Measurements from ENCODE around the gene NRXN3. TPM values are rescaled to one million over a fixed set of nuclear protein-coding genes. Genes with fewer than 3 reads are reported as not detected.

Gene NRXN3
- total and polyA plus RNA-seq, 2 experiments from 2014 or later = 5.7 to 7.1 TPM

DNA sequence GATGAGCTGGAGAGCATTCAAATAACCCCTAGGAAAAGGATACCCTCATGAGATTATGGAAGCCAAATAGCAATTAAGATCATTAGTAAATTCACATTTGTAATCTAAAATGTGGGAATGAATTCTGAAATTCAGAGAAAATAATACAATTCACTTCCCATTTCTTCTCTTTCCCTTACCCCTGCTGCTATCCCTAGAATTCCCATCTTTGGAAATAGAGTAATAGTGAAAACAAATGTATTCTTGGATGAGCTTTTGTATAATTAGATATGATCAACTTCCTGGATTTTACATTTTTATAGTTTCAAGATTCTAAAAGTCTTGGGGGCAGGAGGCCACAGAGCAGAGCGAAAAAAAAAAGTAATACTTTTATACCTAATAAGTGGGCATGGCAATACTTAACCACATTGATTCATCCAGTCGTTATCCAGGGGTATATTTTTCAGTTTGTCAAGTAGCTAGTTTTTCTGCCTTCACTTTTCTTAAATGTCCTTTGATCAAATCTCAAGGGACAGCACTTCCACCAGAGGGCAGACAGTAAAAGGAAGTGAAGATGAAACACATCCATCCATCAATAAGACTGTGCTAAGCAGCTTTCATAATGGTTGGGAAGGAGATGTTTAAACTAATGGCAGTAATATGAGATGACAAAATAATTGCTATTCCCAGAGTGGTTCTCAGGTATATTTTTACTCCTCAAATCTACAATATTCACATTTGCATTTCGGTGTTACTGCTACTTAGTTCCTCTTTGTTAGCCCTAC, 1639.9 kb downstream of the NRXN3 start:
- no peaks in the 10 kb centered on the region for H3K9me3 ChIP-seq (ENCODE audit: low read depth)
- H4K20me1 ChIP-seq (ENCODE audit: insufficient read depth, poor library complexity, severe bottlenecking) = no peaks in the 10 kb centered on the region
- H3K36me3 ChIP-seq (replicated peaks; ENCODE audit: insufficient read depth, low read depth) = no peaks in the 10 kb centered on the region
- no peak overlapping the region for H2AFZ ChIP-seq
- WGBS (ENCODE audit: low lambda C conversion rate, missing lambda C conversion rate) = 72% methylated on average over 3 of the region's 3 CpGs
- no peaks in the 10 kb centered on the region for H3K79me2 ChIP-seq
- no peak overlapping the region for H3K4me3 ChIP-seq
- H3K9me2 ChIP-seq (replicated peaks; ENCODE audit: insufficient read depth) = no peaks in the 10 kb centered on the region
- H3K4me1 ChIP-seq (ENCODE audit: insufficient read depth) = no peaks in the 10 kb centered on the region
- no peak overlapping the region for H3K4me2 ChIP-seq
- TF ChIP-seq EZH2 (IDR thresholded peaks at IDR 0.05; ENCODE audit: borderline replicate concordance) (no peak), EZH2phosphoT487 (IDR thresholded peaks at IDR 0.05; ENCODE audit: low read depth, severe bottlenecking, unreplicated experiment) (no peak), CTCF (IDR thresholded peaks at IDR 0.05; ENCODE audit: poor library complexity) (peak; percentile 47)
- H3K27ac ChIP-seq = no peak overlapping the region
- H3K27me3 ChIP-seq = no peaks in the 10 kb centered on the region
- peak; percentile 23 for DNase-seq (ENCODE audit: low spot score)

- Histone ChIP-seq H3K9me3 (ENCODE audit: low read depth) (no peaks in the 10 kb centered on the region), H3K27me3 (no peaks in the 10 kb centered on the region), H3K4me3 (no peak overlapping the region), H3K27ac (no peak overlapping the region), H3K4me2 (no peak overlapping the region), H3K9me2 (replicated peaks; ENCODE audit: insufficient read depth) (no peaks in the 10 kb centered on the region), H3K4me1 (ENCODE audit: insufficient read depth) (no peaks in the 10 kb centered on the region), H4K20me1 (ENCODE audit: insufficient read depth, poor library complexity, severe bottlenecking) (no peaks in the 10 kb centered on the region), H2AFZ (no peak overlapping the region), H3K79me2 (no peaks in the 10 kb centered on the region), H3K36me3 (replicated peaks; ENCODE audit: insufficient read depth, low read depth) (no peaks in the 10 kb centered on the region)
- 14% methylated on average over 1 of the region's 1 CpG for WGBS (ENCODE audit: low lambda C conversion rate, missing lambda C conversion rate)
- TF ChIP-seq CTCF (IDR thresholded peaks at IDR 0.05; ENCODE audit: poor library complexity) (no peak), EZH2phosphoT487 (IDR thresholded peaks at IDR 0.05; ENCODE audit: low read depth, severe bottlenecking, unreplicated experiment) (no peak), EZH2 (IDR thresholded peaks at IDR 0.05; ENCODE audit: borderline replicate concordance) (no peak)
- no peak for DNase-seq (ENCODE audit: low spot score)
Measured at GRCh38 chr14:79820866-79821535, 1650.8 kb downstream of the NRXN3 start.

DNA sequence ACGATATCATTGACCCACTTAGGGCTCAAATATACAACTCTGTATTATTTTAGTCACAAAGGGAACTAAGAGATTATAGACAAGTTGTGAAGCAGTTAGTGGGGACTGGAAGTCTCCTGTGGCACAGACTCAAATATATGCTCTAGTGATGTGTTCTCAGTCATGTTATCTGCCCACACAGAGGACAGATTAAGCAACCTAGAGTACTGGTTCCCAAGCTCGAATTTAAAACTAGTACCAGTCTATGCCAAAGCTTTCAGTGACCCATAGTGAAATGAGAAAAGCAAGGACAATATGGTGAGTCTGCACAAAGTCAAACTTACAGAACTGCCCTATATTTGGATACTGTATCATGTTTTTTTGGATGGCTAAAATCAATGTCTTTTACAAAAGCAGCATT, 1651.9 kb downstream of the NRXN3 start:
- Histone ChIP-seq H4K20me1 (ENCODE audit: insufficient read depth, poor library complexity, severe bottlenecking) (no peaks in the 10 kb centered on the region), H3K4me2 (no peak overlapping the region), H3K9me3 (ENCODE audit: low read depth) (no peaks in the 10 kb centered on the region), H3K27me3 (no peaks in the 10 kb centered on the region), H2AFZ (no peak overlapping the region), H3K4me3 (no peak overlapping the region), H3K9me2 (replicated peaks; ENCODE audit: insufficient read depth) (no peaks in the 10 kb centered on the region), H3K36me3 (replicated peaks; ENCODE audit: insufficient read depth, low read depth) (no peaks in the 10 kb centered on the region), H3K79me2 (no peaks in the 10 kb centered on the region), H3K4me1 (ENCODE audit: insufficient read depth) (no peaks in the 10 kb centered on the region), H3K27ac (no peak overlapping the region)
- 90% methylated on average over 2 of the region's 2 CpGs for WGBS (ENCODE audit: low lambda C conversion rate, missing lambda C conversion rate)
- TF ChIP-seq EZH2phosphoT487 (IDR thresholded peaks at IDR 0.05; ENCODE audit: low read depth, severe bottlenecking, unreplicated experiment) = no peak
- no peak for TF ChIP-seq EZH2 (IDR thresholded peaks at IDR 0.05; ENCODE audit: borderline replicate concordance)
- TF ChIP-seq CTCF (IDR thresholded peaks at IDR 0.05; ENCODE audit: poor library complexity) = no peak
- DNase-seq (ENCODE audit: low spot score) = no peak
